ENCODE measurements around the gene CAMK1D.

- no peak for TF ChIP-seq POLR2AphosphoS5 (IDR thresholded peaks at IDR 0.05)
- TF ChIP-seq CTCF (IDR thresholded peaks at IDR 0.05) = no peak
- TF ChIP-seq EP300 (IDR thresholded peaks at IDR 0.05) = no peak
Observed at GRCh38 chr10:12772797-12773587, 423.6 kb downstream of the CAMK1D start.

All from stomach (tissue), 4 donors.